ENCODE measurements around the gene FERD3L. TPM values are rescaled to one million over a fixed set of nuclear protein-coding genes. Genes with fewer than 3 reads are reported as not detected.

FERD3L gene
- total and polyA plus RNA-seq, 2 of the 8 experiments (the other 6 are each of a cell fraction or from before 2014, with no cell fraction given) = not detected

- TF ChIP-seq CBX8 (IDR thresholded peaks at IDR 0.05; ENCODE audit: borderline replicate concordance, low read depth, low read length) = no peak
- TF ChIP-seq GABPA (IDR thresholded peaks at IDR 0.05; ENCODE audit: borderline replicate concordance, insufficient read depth, low read length) = no peak
- TF ChIP-seq EGR1 (IDR thresholded peaks at IDR 0.05; ENCODE audit: borderline replicate concordance, low read depth, low read length) = no peak
- TF ChIP-seq TCF12 (IDR thresholded peaks at IDR 0.05; ENCODE audit: low read depth, low read length) = 0 out of 2 replicates have a peak, but pooled peaks have one; percentile 3
- TF ChIP-seq CEBPB (IDR thresholded peaks at IDR 0.05; ENCODE audit: low read depth, low read length) = no peak
- no peak for TF ChIP-seq JUN (IDR thresholded peaks at IDR 0.05; ENCODE audit: low read depth, low read length)
- no peak for TF ChIP-seq CHD7 (IDR thresholded peaks at IDR 0.05; ENCODE audit: insufficient replicate concordance, low read length)
- TF ChIP-seq CREB1 (IDR thresholded peaks at IDR 0.05) = no peak
- TF ChIP-seq ATF3 (IDR thresholded peaks at IDR 0.05; ENCODE audit: insufficient read depth, low read depth, low read length) = no peak
- TF ChIP-seq POLR2AphosphoS5 (IDR thresholded peaks at IDR 0.05; ENCODE audit: low read depth, low read length) = no peak
Measured at GRCh38 chr7:19106241-19107080, 38.8 kb downstream of the FERD3L start (continued).

Data from H1 (cell line).